Gastrocnemius medialis (tissue), 4 donors: ENCODE results near the gene ROR1.

Source experiments
- CTCF ChIP-seq, 5 experiments: fragments of 450-650 bp in 3 of 5; fragments of 200-600 bp in 2 of 5; sonication (generic) in 2 of 5; IDR thresholded peaks in 4 of 5; conservative IDR thresholded peaks in 1 of 5; 1 replicate in 4 of 5; 2 replicates in 1 of 5; pipeline ENCODE4 v1.5.1; 2016 to 2019; ENCODE audit warnings: antibody characterized with exemption in 5 of 5, mild to moderate bottlenecking in 3 of 5, moderate library complexity in 3 of 5
- POLR2A ChIP-seq, 2 donors: fragments of 450-650 bp; IDR thresholded peaks; one replicate each; pipeline ENCODE4 v1.6.1; 2017; ENCODE audit warnings: antibody characterized with exemption in 2 of 2, mild to moderate bottlenecking in 2 of 2, moderate library complexity in 2 of 2

GRCh38 chr1:64161357-64161941 is 387.6 kb downstream of the ROR1 start:
- TF ChIP-seq CTCF (IDR thresholded peaks at IDR 0.05 in 4 of 5, conservative IDR thresholded peaks at IDR 0.05 in 1 of 5) (no peak), POLR2A (IDR thresholded peaks at IDR 0.05) (no peak)
